Measurements from ENCODE around the gene HOXA6.

Gene HOXA6

GRCh38 chr7:27166531-27167505 lies 19.2 kb upstream of the HOXA6 start:
- TF ChIP-seq CTCF (IDR thresholded peaks at IDR 0.05; ENCODE audit: low read length, missing control alignments): no peak
- no peak overlapping the region for H3K4me3 ChIP-seq (replicated peaks; ENCODE audit: low read depth, low read length)
- DNase-seq (ENCODE audit: low read depth): no peak

GRCh38 chr7:27165996-27166530 lies 18.5 kb upstream of the HOXA6 start:
- no peak overlapping the region for H3K4me3 ChIP-seq (replicated peaks; ENCODE audit: low read depth, low read length)
- no peak for DNase-seq (ENCODE audit: low read depth)
- TF ChIP-seq CTCF (IDR thresholded peaks at IDR 0.05; ENCODE audit: low read length, missing control alignments): no peak

GRCh38 chr7:27165089-27165995 lies 17.8 kb upstream of the HOXA6 start, which contains the start of gene HOXA9:
TSS of gene HOXA9 (minus strand) at chr7:27165537. CDS start at chr7:27165457, 80 bp downstream.
- no peak for DNase-seq (ENCODE audit: low read depth)
- no peak for TF ChIP-seq CTCF (IDR thresholded peaks at IDR 0.05; ENCODE audit: low read length, missing control alignments)
- no peak within 1 kb of the TSS for H3K4me3 ChIP-seq (replicated peaks; ENCODE audit: low read depth, low read length)

- no peak for DNase-seq (ENCODE audit: low read depth)
- H3K4me3 ChIP-seq (replicated peaks; ENCODE audit: low read depth, low read length): no peak overlapping the region
These were observed 17.0 kb upstream of the HOXA6 start for GRCh38 chr7:27164367-27165088.

GRCh38 chr7:27164045-27164366 lies 16.4 kb upstream of the HOXA6 start:
- DNase-seq (ENCODE audit: low read depth): no peak
- TF ChIP-seq CTCF (IDR thresholded peaks at IDR 0.05; ENCODE audit: low read length, missing control alignments): no peak
- H3K4me3 ChIP-seq (replicated peaks; ENCODE audit: low read depth, low read length): no peak overlapping the region

More at GRCh38 chr7:27164367-27165088, 17.0 kb upstream of the HOXA6 start:
- no peak for TF ChIP-seq CTCF (IDR thresholded peaks at IDR 0.05; ENCODE audit: low read length, missing control alignments)

Measured in fibroblast of pulmonary artery (primary cell).